Measurements from ENCODE around the gene PSMD8. TPM values are rescaled to one million over a fixed set of nuclear protein-coding genes. Genes with fewer than 3 reads are reported as not detected.
A peak's percentile ranks its signal among the peaks of the same experiment; 100 is the strongest.

PSMD8 gene
- total RNA-seq, 1 donor from 2014 or later = 197 TPM

- TF ChIP-seq, protein P1, sequence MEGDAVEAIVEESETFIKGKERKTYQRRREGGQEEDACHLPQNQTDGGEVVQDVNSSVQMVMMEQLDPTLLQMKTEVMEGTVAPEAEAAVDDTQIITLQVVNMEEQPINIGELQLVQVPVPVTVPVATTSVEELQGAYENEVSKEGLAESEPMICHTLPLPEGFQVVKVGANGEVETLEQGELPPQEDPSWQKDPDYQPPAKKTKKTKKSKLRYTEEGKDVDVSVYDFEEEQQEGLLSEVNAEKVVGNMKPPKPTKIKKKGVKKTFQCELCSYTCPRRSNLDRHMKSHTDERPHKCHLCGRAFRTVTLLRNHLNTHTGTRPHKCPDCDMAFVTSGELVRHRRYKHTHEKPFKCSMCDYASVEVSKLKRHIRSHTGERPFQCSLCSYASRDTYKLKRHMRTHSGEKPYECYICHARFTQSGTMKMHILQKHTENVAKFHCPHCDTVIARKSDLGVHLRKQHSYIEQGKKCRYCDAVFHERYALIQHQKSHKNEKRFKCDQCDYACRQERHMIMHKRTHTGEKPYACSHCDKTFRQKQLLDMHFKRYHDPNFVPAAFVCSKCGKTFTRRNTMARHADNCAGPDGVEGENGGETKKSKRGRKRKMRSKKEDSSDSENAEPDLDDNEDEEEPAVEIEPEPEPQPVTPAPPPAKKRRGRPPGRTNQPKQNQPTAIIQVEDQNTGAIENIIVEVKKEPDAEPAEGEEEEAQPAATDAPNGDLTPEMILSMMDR (IDR thresholded peaks at IDR 0.05) = no peak
- DNase-seq (ENCODE audit: low spot score) = no peak
- Mint-ChIP-seq H3K36me3 (ENCODE audit: low read depth) (no peaks in the 10 kb centered on the region), H3K4me1 (ENCODE audit: low read depth) (peaks cover 11% of the 10 kb centered on the region), H3K9me3 (ENCODE audit: low read depth) (no peaks in the 10 kb centered on the region), H3K27ac (ENCODE audit: unreplicated experiment) (no peak overlapping the region), H3K4me3 (ENCODE audit: unreplicated experiment) (no peak overlapping the region), H3K27me3 (ENCODE audit: low read depth) (peaks cover 15% of the 10 kb centered on the region)
Observed at GRCh38 chr19:38413416-38413815, 39.0 kb downstream of the PSMD8 start.

GRCh38 chr19:38417146-38417543 is 42.8 kb downstream of the PSMD8 start:
- no peaks in the 10 kb centered on the region for H3K36me3 Mint-ChIP-seq (ENCODE audit: low read depth)
- TF ChIP-seq, protein P1 (IDR thresholded peaks at IDR 0.05) = no peak
- no peaks in the 10 kb centered on the region for H3K9me3 Mint-ChIP-seq (ENCODE audit: low read depth)
- peak overlapping the region; percentile 62 for H3K4me3 Mint-ChIP-seq (ENCODE audit: unreplicated experiment)
- DNase-seq (ENCODE audit: low spot score) = no peak
- H3K27ac Mint-ChIP-seq (ENCODE audit: unreplicated experiment) = no peak overlapping the region
- H3K27me3 Mint-ChIP-seq (ENCODE audit: low read depth) = peaks cover 29% of the 10 kb centered on the region
- peaks cover 11% of the 10 kb centered on the region for H3K4me1 Mint-ChIP-seq (ENCODE audit: low read depth)

GRCh38 chr19:38417544-38418506 is 43.5 kb downstream of the PSMD8 start:
- no peak for DNase-seq (ENCODE audit: low spot score)
- no peaks in the 10 kb centered on the region for H3K9me3 Mint-ChIP-seq (ENCODE audit: low read depth)
- peak overlapping the region; percentile 62 for H3K4me3 Mint-ChIP-seq (ENCODE audit: unreplicated experiment)
- H3K4me1 Mint-ChIP-seq (ENCODE audit: low read depth) = peaks cover 11% of the 10 kb centered on the region
- TF ChIP-seq, protein P1 (IDR thresholded peaks at IDR 0.05) = peak; percentile 17
- H3K27me3 Mint-ChIP-seq (ENCODE audit: low read depth) = peaks cover 29% of the 10 kb centered on the region
- H3K36me3 Mint-ChIP-seq (ENCODE audit: low read depth) = no peaks in the 10 kb centered on the region
- no peak overlapping the region for H3K27ac Mint-ChIP-seq (ENCODE audit: unreplicated experiment)

DNA sequence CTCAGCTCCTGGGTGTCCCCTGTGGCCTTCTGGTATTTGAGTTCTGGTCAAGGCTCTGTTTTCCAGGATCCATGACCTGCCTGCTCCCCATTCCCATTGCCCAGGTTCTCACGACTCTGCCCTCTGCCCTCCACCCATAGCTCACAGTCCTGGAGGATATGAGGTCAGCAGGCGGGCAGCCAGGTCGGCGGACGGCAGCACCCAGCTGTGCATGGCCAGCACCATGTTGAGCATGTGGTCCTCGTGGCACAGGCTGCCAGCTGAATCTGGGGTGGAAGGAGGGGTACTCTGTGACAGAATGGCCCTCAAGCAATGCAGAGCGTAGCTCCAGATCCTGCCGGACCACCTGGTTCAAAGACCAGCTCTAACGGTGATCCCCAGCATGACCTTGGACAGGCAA is 46.6 kb downstream of the PSMD8 start:
- no peak for DNase-seq (ENCODE audit: low spot score)
- peaks cover 31% of the 10 kb centered on the region for H3K27me3 Mint-ChIP-seq (ENCODE audit: low read depth)
- TF ChIP-seq, protein P1 (IDR thresholded peaks at IDR 0.05) = no peak
- no peaks in the 10 kb centered on the region for H3K36me3 Mint-ChIP-seq (ENCODE audit: low read depth)
- H3K9me3 Mint-ChIP-seq (ENCODE audit: low read depth) = no peaks in the 10 kb centered on the region
- no peak overlapping the region for H3K4me3 Mint-ChIP-seq (ENCODE audit: unreplicated experiment)
- no peak overlapping the region for H3K27ac Mint-ChIP-seq (ENCODE audit: unreplicated experiment)
- H3K4me1 Mint-ChIP-seq (ENCODE audit: low read depth) = peaks cover 11% of the 10 kb centered on the region

DNA sequence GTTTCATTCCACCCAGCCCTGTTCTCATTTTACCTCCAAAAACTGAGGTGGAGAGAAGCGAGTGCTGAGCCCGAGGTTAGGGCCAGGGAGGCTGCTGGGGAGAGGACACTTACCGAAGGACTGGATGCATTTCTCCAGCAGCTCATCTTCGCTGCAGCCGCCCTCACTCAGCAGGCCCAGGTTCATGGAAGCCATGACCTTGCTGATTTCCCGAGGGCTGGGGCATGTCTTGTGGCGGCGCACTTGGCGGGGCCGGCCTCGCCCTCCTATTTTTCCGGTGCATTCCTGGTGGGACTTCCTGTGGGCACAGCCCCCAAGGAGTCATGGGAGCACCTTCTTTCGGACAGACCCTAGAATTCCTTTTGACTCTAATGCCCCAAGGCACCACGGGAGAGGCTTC is 47.5 kb downstream of the PSMD8 start:
- no peak for DNase-seq (ENCODE audit: low spot score)
- Mint-ChIP-seq H3K27me3 (ENCODE audit: low read depth) (peaks cover 30% of the 10 kb centered on the region), H3K27ac (ENCODE audit: unreplicated experiment) (no peak overlapping the region), H3K9me3 (ENCODE audit: low read depth) (no peaks in the 10 kb centered on the region), H3K4me3 (ENCODE audit: unreplicated experiment) (no peak overlapping the region), H3K4me1 (ENCODE audit: low read depth) (peaks cover 11% of the 10 kb centered on the region), H3K36me3 (ENCODE audit: low read depth) (no peaks in the 10 kb centered on the region)
- TF ChIP-seq, protein P1 (IDR thresholded peaks at IDR 0.05) = no peak

Measured in chondrocyte (in vitro differentiated cells).